Keratinocyte (primary cell): Measurements from ENCODE around the gene SMYD3.

ENCODE experiments used
- EZH2 ChIP-seq: IDR thresholded peaks from one replicate; pipeline ENCODE4 v1.6.1; 2012; ENCODE audit warnings: inconsistent platforms, mild to moderate bottlenecking, low read length, moderate library complexity
- TF ChIP-seq, protein P1 (sequence below), 3 experiments: IDR thresholded peaks in 1 of 3; conservative IDR thresholded peaks in 1 of 3; optimal IDR thresholded peaks in 1 of 3; 2 replicates in 2 of 3; 3 replicates in 1 of 3; pipeline versions ENCODE3 to v1.5.1; 2011; ENCODE audit warnings: low read length in 3 of 3, mild to moderate bottlenecking in 3 of 3, moderate library complexity in 2 of 3, control low read depth in 1 of 3, inconsistent platforms in 1 of 3; ENCODE audit not compliant: insufficient read depth in 2 of 3; ENCODE audit errors: extremely low read depth in 1 of 3

DNA sequence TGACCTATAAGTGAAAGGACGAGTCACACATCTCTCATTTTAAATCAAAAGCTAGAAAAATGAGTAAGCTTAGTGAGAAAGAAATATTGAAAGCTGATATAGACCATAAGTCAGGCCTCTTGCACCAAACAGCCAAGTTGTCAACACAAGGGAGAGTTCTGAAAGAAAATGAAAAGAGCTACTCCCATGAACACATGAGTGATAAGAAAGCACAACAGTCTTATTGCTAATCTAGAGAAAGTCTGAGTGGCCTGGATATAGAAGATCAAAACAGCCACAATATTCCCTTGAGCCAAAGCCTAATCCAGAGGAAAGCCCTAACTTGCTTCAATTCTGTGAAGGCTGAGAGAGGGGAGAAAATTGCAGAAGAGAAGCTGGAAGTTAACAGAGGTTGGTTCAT is 175.0 kb downstream of the SMYD3 start:
- TF ChIP-seq, protein P1, sequence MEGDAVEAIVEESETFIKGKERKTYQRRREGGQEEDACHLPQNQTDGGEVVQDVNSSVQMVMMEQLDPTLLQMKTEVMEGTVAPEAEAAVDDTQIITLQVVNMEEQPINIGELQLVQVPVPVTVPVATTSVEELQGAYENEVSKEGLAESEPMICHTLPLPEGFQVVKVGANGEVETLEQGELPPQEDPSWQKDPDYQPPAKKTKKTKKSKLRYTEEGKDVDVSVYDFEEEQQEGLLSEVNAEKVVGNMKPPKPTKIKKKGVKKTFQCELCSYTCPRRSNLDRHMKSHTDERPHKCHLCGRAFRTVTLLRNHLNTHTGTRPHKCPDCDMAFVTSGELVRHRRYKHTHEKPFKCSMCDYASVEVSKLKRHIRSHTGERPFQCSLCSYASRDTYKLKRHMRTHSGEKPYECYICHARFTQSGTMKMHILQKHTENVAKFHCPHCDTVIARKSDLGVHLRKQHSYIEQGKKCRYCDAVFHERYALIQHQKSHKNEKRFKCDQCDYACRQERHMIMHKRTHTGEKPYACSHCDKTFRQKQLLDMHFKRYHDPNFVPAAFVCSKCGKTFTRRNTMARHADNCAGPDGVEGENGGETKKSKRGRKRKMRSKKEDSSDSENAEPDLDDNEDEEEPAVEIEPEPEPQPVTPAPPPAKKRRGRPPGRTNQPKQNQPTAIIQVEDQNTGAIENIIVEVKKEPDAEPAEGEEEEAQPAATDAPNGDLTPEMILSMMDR (optimal IDR thresholded peaks at IDR 0.05 in 1 of 3, IDR thresholded peaks at IDR 0.05 in 1 of 3, conservative IDR thresholded peaks at IDR 0.05 in 1 of 3; ENCODE audit: extremely low read depth in 1 of 3, insufficient read depth in 2 of 3, low read length in 3 of 3) = no peak
- TF ChIP-seq EZH2 = no peak
